Hepatocyte (in vitro differentiated cells): Measurements from ENCODE around the gene ZNF593. TPM values are rescaled to one million over a fixed set of nuclear protein-coding genes. Genes with fewer than 3 reads are reported as not detected.

ENCODE experiments used
- DNase-seq: peaks from one replicate; pipeline ENCODE4 v3.0.0-alpha.2; 2016; ENCODE audit warnings: low spot score
- H2AFZ ChIP-seq: fragments of 200-600 bp; sonication (generic); 2 replicates; pipeline ENCODE4 v1.6.0; 2016; ENCODE audit warnings: antibody characterized with exemption, mild to moderate bottlenecking
- H3K27ac ChIP-seq: fragments of 200-600 bp; sonication (generic); 2 replicates; pipeline ENCODE4 v1.5.1; 2016; ENCODE audit warnings: mild to moderate bottlenecking
- H3K27me3 ChIP-seq: fragments of 200-600 bp; sonication (generic); 2 replicates; pipeline ENCODE4 v1.6.1; 2016
- H3K36me3 ChIP-seq: fragments of 200-600 bp; sonication (generic); replicated peaks from 2 replicates; pipeline ENCODE4 v1.5.1; 2016; ENCODE audit warnings: low read depth; ENCODE audit not compliant: insufficient read depth
- H3K4me1 ChIP-seq: fragments of 200-600 bp; sonication (generic); 2 replicates; pipeline ENCODE4 v1.5.1; 2016; ENCODE audit warnings: mild to moderate bottlenecking, moderate library complexity; ENCODE audit not compliant: insufficient read depth
- H3K4me2 ChIP-seq: fragments of 200-600 bp; sonication (generic); 2 replicates; pipeline ENCODE4 v1.6.0; 2016
- H3K4me3 ChIP-seq: fragments of 200-600 bp; sonication (generic); 2 replicates; pipeline ENCODE4 v1.5.1; 2016; ENCODE audit warnings: mild to moderate bottlenecking
- H3K79me2 ChIP-seq: fragments of 200-600 bp; sonication (generic); 2 replicates; pipeline ENCODE4 v1.6.0; 2017; ENCODE audit warnings: mild to moderate bottlenecking
- H3K9me2 ChIP-seq: fragments of 200-600 bp; sonication (generic); replicated peaks from 2 replicates; pipeline ENCODE4 v1.6.0; 2017; ENCODE audit warnings: mild to moderate bottlenecking; ENCODE audit not compliant: insufficient read depth
- H3K9me3 ChIP-seq: fragments of 200-600 bp; sonication (generic); 2 replicates; pipeline ENCODE4 v1.5.1; 2016; ENCODE audit warnings: low read depth, mild to moderate bottlenecking
- H4K20me1 ChIP-seq: fragments of 200-600 bp; sonication (generic); 2 replicates; pipeline ENCODE4 v1.6.0; 2016; ENCODE audit warnings: mild to moderate bottlenecking; ENCODE audit not compliant: insufficient read depth, poor library complexity, severe bottlenecking
- CTCF ChIP-seq: fragments of 200-600 bp; sonication (generic); IDR thresholded peaks from 2 replicates; pipeline ENCODE4 v1.5.1; 2016; ENCODE audit warnings: antibody characterized with exemption, mild to moderate bottlenecking; ENCODE audit not compliant: poor library complexity
- EZH2 ChIP-seq: fragments of 200-600 bp; sonication (generic); IDR thresholded peaks from 2 replicates; pipeline ENCODE4 v1.6.1; 2016; ENCODE audit warnings: antibody characterized with exemption, mild to moderate bottlenecking, borderline replicate concordance
- EZH2phosphoT487 ChIP-seq: fragments of 200-600 bp; sonication (generic); IDR thresholded peaks from one replicate; pipeline ENCODE4 v1.6.1; 2018; ENCODE audit warnings: antibody characterized with exemption, mild to moderate bottlenecking, low read depth, moderate library complexity; ENCODE audit not compliant: unreplicated experiment, severe bottlenecking
- WGBS: methylation state at CpG from one replicate; pipeline ENCODE4 v1.1.6; 2016; ENCODE audit warnings: low lambda C conversion rate; ENCODE audit errors: missing lambda C conversion rate; 5-methylcytosine and 5-hydroxymethylcytosine counted together
- polyA plus RNA-seq: library from polyadenylated mRNA; unstranded; fragments of >200 nt; fragmentation: Nextera tagmentation; extraction: Ambion mirVana; gene quantifications from 2 replicates; pipeline ENCODE4 v1.2.1, GENCODE V29; 2016
- total RNA-seq: library from RNA; depleted of rRNA; stranded (reverse); fragments of >200 nt; gene quantifications from 2 replicates; pipeline ENCODE4 v1.2.3, GENCODE V29; 2014

ZNF593 gene
- total RNA-seq (20.5 and 25.7 TPM in 2 replicates), polyA plus RNA-seq (69.1 and 71.8 TPM in 2 replicates)

GRCh38 chr1:26169669-26170471, at the start of gene ZNF593:
TSS of gene ZNF593 (plus strand) at chr1:26169908. CDS start at chr1:26169984, 76 bp downstream.
- H3K27me3 ChIP-seq: no peaks in the 10 kb centered on the region
- H3K4me3 ChIP-seq: peak within 1 kb of the TSS; percentile 83
- peak within 1 kb of the TSS; percentile 85 for H2AFZ ChIP-seq
- peak within 1 kb of the TSS; percentile 91 for H3K4me2 ChIP-seq
- no peaks in the 10 kb centered on the region for H3K9me3 ChIP-seq
- WGBS: 3% methylated on average over 74 of the region's 76 CpGs
- H4K20me1 ChIP-seq: no peaks in the 10 kb centered on the region
- H3K79me2 ChIP-seq: peaks cover 12% of the 10 kb centered on the region
- H3K27ac ChIP-seq: peak within 1 kb of the TSS; percentile 90
- no peaks in the 10 kb centered on the region for H3K9me2 ChIP-seq
- H3K4me1 ChIP-seq: peaks cover 14% of the 10 kb centered on the region
- peak; percentile 97 for DNase-seq
- TF ChIP-seq CTCF: peak; percentile 94
- TF ChIP-seq EZH2: no peak
- no peaks in the 10 kb centered on the region for H3K36me3 ChIP-seq

GRCh38 chr1:26121854-26122773, 47.6 kb upstream of the ZNF593 start:
- Histone ChIP-seq H3K27ac (peak overlapping the region; percentile 47), H3K4me3 (no peak overlapping the region), H3K4me1 (peaks cover 3% of the 10 kb centered on the region)

More at GRCh38 chr1:26121854-26122773, 47.6 kb upstream of the ZNF593 start:
- no peaks in the 10 kb centered on the region for H3K27me3 ChIP-seq
- H3K9me2 ChIP-seq: no peaks in the 10 kb centered on the region
- no peak overlapping the region for H2AFZ ChIP-seq
- WGBS: 52% methylated on average over 8 of the region's 8 CpGs
- H4K20me1 ChIP-seq: peaks cover 4% of the 10 kb centered on the region
- H3K9me3 ChIP-seq: no peaks in the 10 kb centered on the region
- TF ChIP-seq EZH2phosphoT487: no peak
- no peak for TF ChIP-seq EZH2
- no peak for TF ChIP-seq CTCF
- no peak overlapping the region for H3K4me2 ChIP-seq
- peaks cover 21% of the 10 kb centered on the region for H3K79me2 ChIP-seq
- no peaks in the 10 kb centered on the region for H3K36me3 ChIP-seq
- DNase-seq: no peak
